Measurements from ENCODE around the gene CD80. TPM values are rescaled to one million over a fixed set of nuclear protein-coding genes. Genes with fewer than 3 reads are reported as not detected.

Gene CD80
- total and polyA plus RNA-seq, 9 of the 15 experiments (the other 6 are each of a cell fraction or from before 2014, with no cell fraction given) = 3.0 to 8.2 (median 5.7) TPM

DNA sequence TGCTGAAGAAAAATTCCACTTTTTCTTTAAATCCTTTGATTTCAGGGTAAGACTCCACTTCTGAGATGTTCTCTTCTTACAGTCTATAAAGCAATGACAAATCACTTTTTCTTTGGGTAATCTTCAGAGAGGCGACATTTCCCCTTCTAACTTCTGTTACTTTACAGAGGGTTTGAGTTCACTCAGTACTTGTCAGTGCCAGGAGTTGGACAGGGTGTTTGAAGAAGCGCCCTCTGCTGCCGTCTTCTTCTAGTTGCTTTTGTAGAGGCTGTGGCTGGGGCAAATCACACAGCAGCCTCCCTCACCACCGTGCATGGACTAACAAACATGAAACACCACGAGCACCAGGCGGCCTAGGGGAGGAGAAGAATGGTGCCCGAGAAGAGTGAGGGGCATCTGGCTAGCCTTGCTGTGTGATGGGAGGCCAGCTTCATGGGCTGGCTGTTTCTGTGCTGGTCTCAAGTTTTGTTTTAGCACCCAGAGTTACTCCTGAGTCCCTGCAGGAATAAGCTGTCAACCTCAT lies at the start of gene CD80 (continued):
- TF ChIP-seq CREM (IDR thresholded peaks at IDR 0.05; ENCODE audit: low read depth) = 0 out of 2 replicates have a peak, but pooled peaks have one; percentile 12
- TF ChIP-seq TAF7 (tag; IDR thresholded peaks at IDR 0.05) = peak; percentile 77
- TF ChIP-seq, protein P1, sequence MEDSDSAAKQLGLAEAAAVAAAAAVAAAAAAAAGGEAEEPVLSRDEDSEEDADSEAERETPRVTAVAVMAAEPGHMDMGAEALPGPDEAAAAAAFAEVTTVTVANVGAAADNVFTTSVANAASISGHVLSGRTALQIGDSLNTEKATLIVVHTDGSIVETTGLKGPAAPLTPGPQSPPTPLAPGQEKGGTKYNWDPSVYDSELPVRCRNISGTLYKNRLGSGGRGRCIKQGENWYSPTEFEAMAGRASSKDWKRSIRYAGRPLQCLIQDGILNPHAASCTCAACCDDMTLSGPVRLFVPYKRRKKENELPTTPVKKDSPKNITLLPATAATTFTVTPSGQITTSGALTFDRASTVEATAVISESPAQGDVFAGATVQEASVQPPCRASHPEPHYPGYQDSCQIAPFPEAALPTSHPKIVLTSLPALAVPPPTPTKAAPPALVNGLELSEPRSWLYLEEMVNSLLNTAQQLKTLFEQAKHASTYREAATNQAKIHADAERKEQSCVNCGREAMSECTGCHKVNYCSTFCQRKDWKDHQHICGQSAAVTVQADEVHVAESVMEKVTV (CRISPR knock-in tag; IDR thresholded peaks at IDR 0.05) = 0 out of 2 replicates have a peak, but pooled peaks have one; percentile 23
- TF ChIP-seq, protein P2, sequence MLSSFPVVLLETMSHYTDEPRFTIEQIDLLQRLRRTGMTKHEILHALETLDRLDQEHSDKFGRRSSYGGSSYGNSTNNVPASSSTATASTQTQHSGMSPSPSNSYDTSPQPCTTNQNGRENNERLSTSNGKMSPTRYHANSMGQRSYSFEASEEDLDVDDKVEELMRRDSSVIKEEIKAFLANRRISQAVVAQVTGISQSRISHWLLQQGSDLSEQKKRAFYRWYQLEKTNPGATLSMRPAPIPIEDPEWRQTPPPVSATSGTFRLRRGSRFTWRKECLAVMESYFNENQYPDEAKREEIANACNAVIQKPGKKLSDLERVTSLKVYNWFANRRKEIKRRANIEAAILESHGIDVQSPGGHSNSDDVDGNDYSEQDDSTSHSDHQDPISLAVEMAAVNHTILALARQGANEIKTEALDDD (IDR thresholded peaks at IDR 0.05) = peak; percentile 98
- TF ChIP-seq, protein P3, sequence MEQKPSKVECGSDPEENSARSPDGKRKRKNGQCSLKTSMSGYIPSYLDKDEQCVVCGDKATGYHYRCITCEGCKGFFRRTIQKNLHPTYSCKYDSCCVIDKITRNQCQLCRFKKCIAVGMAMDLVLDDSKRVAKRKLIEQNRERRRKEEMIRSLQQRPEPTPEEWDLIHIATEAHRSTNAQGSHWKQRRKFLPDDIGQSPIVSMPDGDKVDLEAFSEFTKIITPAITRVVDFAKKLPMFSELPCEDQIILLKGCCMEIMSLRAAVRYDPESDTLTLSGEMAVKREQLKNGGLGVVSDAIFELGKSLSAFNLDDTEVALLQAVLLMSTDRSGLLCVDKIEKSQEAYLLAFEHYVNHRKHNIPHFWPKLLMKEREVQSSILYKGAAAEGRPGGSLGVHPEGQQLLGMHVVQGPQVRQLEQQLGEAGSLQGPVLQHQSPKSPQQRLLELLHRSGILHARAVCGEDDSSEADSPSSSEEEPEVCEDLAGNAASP (IDR thresholded peaks at IDR 0.05) = no peak
- no peak for TF ChIP-seq MTA2 (IDR thresholded peaks at IDR 0.05; ENCODE audit: low read depth)
- TF ChIP-seq RAD21 (CRISPR knock-in tag; conservative IDR thresholded peaks at IDR 0.05 in 1 of 2, IDR thresholded peaks at IDR 0.05 in 1 of 2) = peak; percentile 54 to 67
- peak; percentile 86 for TF ChIP-seq ZNF239 (CRISPR knock-in tag; IDR thresholded peaks at IDR 0.05)
- TF ChIP-seq, protein P4, sequence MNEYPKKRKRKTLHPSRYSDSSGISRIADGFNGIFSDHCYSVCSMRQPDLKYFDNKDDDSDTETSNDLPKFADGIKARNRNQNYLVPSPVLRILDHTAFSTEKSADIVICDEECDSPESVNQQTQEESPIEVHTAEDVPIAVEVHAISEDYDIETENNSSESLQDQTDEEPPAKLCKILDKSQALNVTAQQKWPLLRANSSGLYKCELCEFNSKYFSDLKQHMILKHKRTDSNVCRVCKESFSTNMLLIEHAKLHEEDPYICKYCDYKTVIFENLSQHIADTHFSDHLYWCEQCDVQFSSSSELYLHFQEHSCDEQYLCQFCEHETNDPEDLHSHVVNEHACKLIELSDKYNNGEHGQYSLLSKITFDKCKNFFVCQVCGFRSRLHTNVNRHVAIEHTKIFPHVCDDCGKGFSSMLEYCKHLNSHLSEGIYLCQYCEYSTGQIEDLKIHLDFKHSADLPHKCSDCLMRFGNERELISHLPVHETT (CRISPR knock-in tag; conservative IDR thresholded peaks at IDR 0.05 in 1 of 2, IDR thresholded peaks at IDR 0.05 in 1 of 2) = no peak
- TF ChIP-seq MEIS2 (IDR thresholded peaks at IDR 0.05; ENCODE audit: partially characterized antibody) = peak; percentile 24
- TF ChIP-seq, protein P5, sequence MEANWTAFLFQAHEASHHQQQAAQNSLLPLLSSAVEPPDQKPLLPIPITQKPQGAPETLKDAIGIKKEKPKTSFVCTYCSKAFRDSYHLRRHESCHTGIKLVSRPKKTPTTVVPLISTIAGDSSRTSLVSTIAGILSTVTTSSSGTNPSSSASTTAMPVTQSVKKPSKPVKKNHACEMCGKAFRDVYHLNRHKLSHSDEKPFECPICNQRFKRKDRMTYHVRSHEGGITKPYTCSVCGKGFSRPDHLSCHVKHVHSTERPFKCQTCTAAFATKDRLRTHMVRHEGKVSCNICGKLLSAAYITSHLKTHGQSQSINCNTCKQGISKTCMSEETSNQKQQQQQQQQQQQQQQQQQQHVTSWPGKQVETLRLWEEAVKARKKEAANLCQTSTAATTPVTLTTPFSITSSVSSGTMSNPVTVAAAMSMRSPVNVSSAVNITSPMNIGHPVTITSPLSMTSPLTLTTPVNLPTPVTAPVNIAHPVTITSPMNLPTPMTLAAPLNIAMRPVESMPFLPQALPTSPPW (CRISPR knock-in tag; IDR thresholded peaks at IDR 0.05) = 0 out of 2 replicates have a peak, but pooled peaks have one; percentile 25
- peak; percentile 37; the same call in 1 of the 2 replicates for TF ChIP-seq SMC3 (conservative IDR thresholded peaks at IDR 0.05; ENCODE audit: insufficient read depth, low read depth, low read length)
- TF ChIP-seq NR2C2 (CRISPR knock-in tag; IDR thresholded peaks at IDR 0.05) = no peak
- TF ChIP-seq NR2C2 (tag; IDR thresholded peaks at IDR 0.05) = peak; percentile 49
- no peak for TF ChIP-seq ZNF717 (CRISPR knock-in tag; IDR thresholded peaks at IDR 0.05)

Data from K562 (cell line).